Glutamatergic neuron (in vitro differentiated cells): ENCODE results near the gene NRCAM. TPM values are rescaled to one million over a fixed set of nuclear protein-coding genes. Genes with fewer than 3 reads are reported as not detected.

Experiments used
- DNase-seq: peaks from one replicate; pipeline ENCODE4 v3.0.0; 2022
- H3K27ac Mint-ChIP-seq: one replicate; pipeline ENCODE4 v1.8.0; 2020; ENCODE audit warnings: mild to moderate bottlenecking, mixed read lengths, inconsistent platforms; ENCODE audit not compliant: unreplicated experiment
- H3K27me3 Mint-ChIP-seq: one replicate; pipeline ENCODE4 v1.8.0; 2020; ENCODE audit warnings: mild to moderate bottlenecking, moderate library complexity, mixed read lengths, inconsistent platforms; ENCODE audit not compliant: unreplicated experiment
- H3K36me3 Mint-ChIP-seq: one replicate; pipeline ENCODE4 v1.8.0; 2020; ENCODE audit warnings: mild to moderate bottlenecking, mixed read lengths, inconsistent platforms; ENCODE audit not compliant: unreplicated experiment
- H3K4me1 Mint-ChIP-seq: one replicate; pipeline ENCODE4 v1.8.0; 2020; ENCODE audit warnings: mild to moderate bottlenecking, low read depth, mixed read lengths, inconsistent platforms; ENCODE audit not compliant: unreplicated experiment
- H3K4me3 Mint-ChIP-seq: one replicate; pipeline ENCODE4 v1.8.0; 2020; ENCODE audit warnings: mild to moderate bottlenecking, mixed read lengths, inconsistent platforms; ENCODE audit not compliant: unreplicated experiment
- H3K9me3 Mint-ChIP-seq: one replicate; pipeline ENCODE4 v1.8.0; 2020; ENCODE audit warnings: mild to moderate bottlenecking, moderate library complexity, mixed read lengths, inconsistent platforms; ENCODE audit not compliant: unreplicated experiment
- CTCF ChIP-seq: fragments of 200-600 bp; sonication (generic); IDR thresholded peaks from one replicate; pipeline ENCODE4 v1.5.0; 2021; ENCODE audit not compliant: partially characterized antibody, unreplicated experiment
- total RNA-seq: library from RNA; stranded (reverse); fragmentation: NEBNext Ultra II Directional; extraction: Animal tissue kit (Norgen Biotek cat#: 25700); gene quantifications from one replicate; pipeline ENCODE4 v1.2.1, GENCODE V29; 2021; ENCODE audit not compliant: unreplicated experiment

Gene NRCAM
- total RNA-seq, 1 donor from 2014 or later = 120 TPM

GRCh38 chr7:108293149-108293612 lies 163.1 kb downstream of the NRCAM start:
- no peak for DNase-seq
- Mint-ChIP-seq H3K4me3 (peak overlapping the region; percentile 63), H3K4me1 (peaks cover 29% of the 10 kb centered on the region), H3K27ac (peak overlapping the region; percentile 50), H3K9me3 (peaks cover 2% of the 10 kb centered on the region), H3K27me3 (no peaks in the 10 kb centered on the region), H3K36me3 (no peaks in the 10 kb centered on the region)
- TF ChIP-seq CTCF = no peak

- DNase-seq = no peak
- Mint-ChIP-seq H3K27me3 (no peaks in the 10 kb centered on the region), H3K27ac (peak overlapping the region; percentile 50), H3K9me3 (peaks cover 2% of the 10 kb centered on the region), H3K36me3 (no peaks in the 10 kb centered on the region), H3K4me3 (no peak overlapping the region), H3K4me1 (peaks cover 29% of the 10 kb centered on the region)
- no peak for TF ChIP-seq CTCF
Measured at GRCh38 chr7:108292541-108292940, 163.7 kb downstream of the NRCAM start.

DNA sequence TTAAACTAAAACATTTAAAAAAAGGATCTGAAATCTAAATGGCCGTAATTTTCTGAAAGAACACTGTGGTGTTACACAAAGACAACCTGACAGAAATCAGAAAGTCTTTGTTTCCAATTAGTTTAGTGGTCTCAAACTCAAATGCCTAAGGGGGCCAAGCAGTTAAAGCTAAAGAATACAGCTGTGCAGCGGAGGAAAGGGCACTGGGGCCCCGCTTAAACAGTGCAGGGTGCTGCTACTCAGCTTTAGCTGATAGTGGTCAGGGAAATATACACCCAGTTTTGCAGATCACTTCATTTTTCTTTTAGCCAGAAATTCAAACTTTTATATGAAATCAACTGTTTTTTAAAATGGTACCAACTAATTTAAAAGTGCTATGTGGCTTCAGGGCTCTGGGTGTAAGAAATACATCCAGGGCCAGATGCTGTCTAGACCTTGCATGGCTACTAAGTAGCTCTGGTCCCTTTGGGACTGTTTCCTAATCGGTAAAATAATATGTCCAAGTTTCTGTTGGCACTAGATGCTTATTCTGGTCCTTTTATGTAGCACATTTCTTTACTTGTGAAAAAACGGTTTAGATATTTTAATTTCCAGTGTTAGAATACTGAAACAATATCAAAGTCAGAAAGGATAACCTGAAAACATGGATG lies 164.3 kb downstream of the NRCAM start:
- Mint-ChIP-seq H3K36me3 (no peaks in the 10 kb centered on the region), H3K9me3 (peaks cover 2% of the 10 kb centered on the region), H3K4me1 (peaks cover 32% of the 10 kb centered on the region), H3K27me3 (no peaks in the 10 kb centered on the region), H3K27ac (no peak overlapping the region), H3K4me3 (no peak overlapping the region)
- DNase-seq = no peak
- no peak for TF ChIP-seq CTCF

- Mint-ChIP-seq H3K27me3 (no peaks in the 10 kb centered on the region), H3K4me1 (peaks cover 32% of the 10 kb centered on the region)
- no peak for DNase-seq
Measured at GRCh38 chr7:108291152-108291508, 165.1 kb downstream of the NRCAM start.

More at GRCh38 chr7:108291152-108291508, 165.1 kb downstream of the NRCAM start:
- no peaks in the 10 kb centered on the region for H3K36me3 Mint-ChIP-seq
- no peaks in the 10 kb centered on the region for H3K9me3 Mint-ChIP-seq
- peak overlapping the region; percentile 78 for H3K4me3 Mint-ChIP-seq
- H3K27ac Mint-ChIP-seq = no peak overlapping the region
- TF ChIP-seq CTCF = no peak
